ENCODE measurements around the gene PANK3. TPM values are rescaled to one million over a fixed set of nuclear protein-coding genes. Genes with fewer than 3 reads are reported as not detected.
"Not testable (repeated sequence)": the region's sequence is repeated elsewhere in the genome, so short reads cannot be mapped to it uniquely, and the experiment has no call there.

PANK3 gene
- total RNA-seq, 1 donor: 12.4 TPM

- DNase-seq (ENCODE audit: low read depth in 2 of 3, low spot score in 2 of 3): not testable (repeated sequence)
These were observed 17.0 kb upstream of the PANK3 start for GRCh38 chr5:168596122-168596521.

GRCh38 chr5:168592014-168592368 lies 12.8 kb upstream of the PANK3 start:
- DNase-seq (ENCODE audit: low read depth in 2 of 3, low spot score in 2 of 3): no peak

GRCh38 chr5:168591302-168592013 lies 12.3 kb upstream of the PANK3 start:
- no peak for DNase-seq (ENCODE audit: low read depth in 2 of 3, low spot score in 2 of 3)

- DNase-seq (ENCODE audit: low read depth in 2 of 3, low spot score in 2 of 3): no peak
These were observed 11.5 kb upstream of the PANK3 start for GRCh38 chr5:168590666-168591065.

- DNase-seq (ENCODE audit: low read depth in 2 of 3, low spot score in 2 of 3): no peak
These were observed 8.8 kb upstream of the PANK3 start for GRCh38 chr5:168587987-168588386.

GRCh38 chr5:168585119-168585856 lies 6.1 kb upstream of the PANK3 start:
- peak in 2 of 3 donors; percentile 35 to 86 for DNase-seq (ENCODE audit: low read depth in 2 of 3, low spot score in 2 of 3)

- peak in 1 of 3 donors; percentile 37 for DNase-seq (ENCODE audit: low read depth in 2 of 3, low spot score in 2 of 3)
These were observed 4.7 kb upstream of the PANK3 start for GRCh38 chr5:168583742-168584482.

- DNase-seq (ENCODE audit: low read depth in 2 of 3, low spot score in 2 of 3): not testable (repeated sequence)
These were observed 1.8 kb upstream of the PANK3 start for GRCh38 chr5:168580814-168581469.

GRCh38 chr5:168580227-168580508 lies 1.0 kb upstream of the PANK3 start:
- DNase-seq (ENCODE audit: low read depth in 2 of 3, low spot score in 2 of 3): no peak

- DNase-seq (ENCODE audit: low read depth in 2 of 3, low spot score in 2 of 3): peak; percentile 86 to 99 (median 99)
These were observed 489 bp upstream of the PANK3 start for GRCh38 chr5:168579488-168580226.

- no peak for DNase-seq (ENCODE audit: low read depth in 2 of 3, low spot score in 2 of 3)
These were observed 1.2 kb downstream of the PANK3 start for GRCh38 chr5:168578006-168578405.

- DNase-seq (ENCODE audit: low read depth in 2 of 3, low spot score in 2 of 3): no peak
These were observed 3.5 kb downstream of the PANK3 start for GRCh38 chr5:168575391-168576372.

- not testable (repeated sequence) for DNase-seq (ENCODE audit: low read depth in 2 of 3, low spot score in 2 of 3)
These were observed 5.0 kb downstream of the PANK3 start for GRCh38 chr5:168574156-168574555.

- DNase-seq (ENCODE audit: low read depth in 2 of 3, low spot score in 2 of 3): not testable (repeated sequence)
These were observed 5.5 kb downstream of the PANK3 start for GRCh38 chr5:168573663-168574062.

- no peak for DNase-seq (ENCODE audit: low read depth in 2 of 3, low spot score in 2 of 3)
These were observed 8.5 kb downstream of the PANK3 start for GRCh38 chr5:168570490-168571328.

- no peak for DNase-seq (ENCODE audit: low read depth in 2 of 3, low spot score in 2 of 3)
These were observed 10.4 kb downstream of the PANK3 start for GRCh38 chr5:168568738-168569137.

- no peak for DNase-seq (ENCODE audit: low read depth in 2 of 3, low spot score in 2 of 3)
These were observed 15.2 kb downstream of the PANK3 start for GRCh38 chr5:168563959-168564358.

GRCh38 chr5:168562279-168562678 lies 16.9 kb downstream of the PANK3 start:
- DNase-seq (ENCODE audit: low read depth in 2 of 3, low spot score in 2 of 3): no peak

Data from hematopoietic multipotent progenitor cell (in vitro differentiated cells).